ENCODE data around the gene CELSR1.

Gene CELSR1

DNA sequence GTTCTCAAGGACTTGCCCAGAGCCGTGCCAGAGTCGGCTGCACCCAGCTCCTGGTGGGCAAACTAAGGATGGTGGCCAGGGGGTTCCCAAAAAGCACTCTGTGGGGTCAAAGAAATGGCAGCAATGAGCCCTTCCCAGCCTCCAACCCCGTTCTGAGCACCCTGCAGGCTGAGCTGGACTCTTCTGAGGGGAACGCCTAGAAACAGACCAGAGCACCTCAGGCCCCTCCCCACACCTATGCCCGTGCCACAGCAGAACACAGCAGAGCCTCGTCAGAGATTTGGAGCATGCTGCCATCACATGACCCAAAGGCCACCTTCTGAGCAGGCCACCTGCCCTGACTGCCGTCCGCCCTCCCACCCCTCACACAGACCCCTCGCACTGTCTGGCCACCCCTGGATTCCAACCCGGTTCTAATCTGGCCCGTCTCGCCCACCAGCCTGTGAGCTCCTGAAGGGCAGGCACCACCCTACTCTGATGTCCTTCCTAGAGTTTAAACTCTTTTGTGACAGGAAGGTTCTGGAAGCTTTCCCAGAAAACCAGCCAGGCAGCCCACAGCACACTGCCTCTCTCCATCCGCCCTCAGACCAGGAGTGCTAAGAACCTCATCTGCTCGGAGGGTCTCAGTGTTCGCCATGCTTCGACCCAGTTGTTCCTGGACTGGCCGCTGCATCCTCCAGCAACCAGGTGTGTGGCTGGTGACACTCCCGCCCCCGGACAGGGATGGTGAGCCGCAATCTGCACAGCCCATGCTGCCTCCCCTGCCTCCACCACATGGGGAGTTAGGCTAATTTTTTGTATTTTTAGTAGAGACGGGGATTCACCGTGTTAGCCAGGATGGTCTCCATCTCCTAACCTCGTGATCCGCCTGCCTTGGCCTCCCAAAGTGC, 97.6 kb downstream of the CELSR1 start:
- no peak for DNase-seq

DNA sequence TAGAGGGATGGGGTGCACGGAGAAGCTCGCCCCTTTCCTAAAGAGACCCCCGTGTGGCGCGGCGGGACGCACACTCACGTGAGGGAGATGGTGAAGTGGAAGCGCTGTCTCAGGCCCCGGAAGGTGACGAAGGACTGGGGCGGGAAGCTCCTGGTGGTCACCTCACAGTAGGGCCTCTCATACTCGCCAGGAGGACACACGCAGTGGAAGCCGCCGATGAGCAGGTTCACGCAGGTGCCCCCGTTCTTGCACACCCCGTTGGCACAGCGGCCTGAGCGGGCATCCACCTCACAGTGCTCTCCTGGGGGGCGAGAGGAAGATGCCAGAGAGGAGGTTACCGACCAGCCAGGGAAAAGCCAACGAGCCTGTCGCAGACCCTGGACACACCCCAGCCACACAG, 98.3 kb downstream of the CELSR1 start:
- DNase-seq: no peak

DNA sequence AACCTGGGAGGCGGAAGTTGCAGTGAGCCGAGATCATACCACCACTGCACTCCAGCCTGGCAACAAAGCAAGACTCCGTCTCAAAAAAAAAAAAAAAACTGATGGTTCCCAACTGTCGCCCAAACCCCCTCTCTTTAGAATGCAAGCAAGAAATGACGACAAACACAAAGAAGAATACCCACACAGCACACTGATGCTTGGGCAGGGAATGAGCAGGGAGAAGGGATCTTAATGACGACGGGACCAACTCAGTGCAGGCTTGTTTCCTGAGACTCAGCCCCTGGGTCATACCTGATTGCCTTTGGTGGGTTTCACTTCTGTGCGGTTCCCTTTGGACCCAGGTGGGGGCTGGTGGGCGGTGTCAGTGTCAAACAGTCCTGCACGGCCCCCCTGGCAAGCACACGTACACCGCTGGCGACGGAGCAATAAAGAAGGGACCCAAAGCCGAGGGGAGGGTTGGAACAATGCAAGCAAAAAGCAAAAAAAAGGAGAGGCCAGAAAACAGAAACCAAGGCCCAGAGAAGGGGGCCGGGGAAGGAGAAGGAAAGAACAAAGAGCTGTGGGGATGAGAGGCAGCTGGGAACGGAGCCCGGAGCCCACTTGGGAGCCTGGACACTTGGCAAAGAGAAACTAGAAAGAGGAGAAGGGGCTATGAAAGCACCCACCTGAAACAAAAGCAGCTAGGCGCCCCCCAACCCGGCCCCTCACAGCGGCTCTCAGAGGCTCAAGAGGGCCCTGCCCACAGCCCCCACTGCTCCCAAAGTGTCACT, 99.6 kb downstream of the CELSR1 start:
- DNase-seq: no peak

DNA sequence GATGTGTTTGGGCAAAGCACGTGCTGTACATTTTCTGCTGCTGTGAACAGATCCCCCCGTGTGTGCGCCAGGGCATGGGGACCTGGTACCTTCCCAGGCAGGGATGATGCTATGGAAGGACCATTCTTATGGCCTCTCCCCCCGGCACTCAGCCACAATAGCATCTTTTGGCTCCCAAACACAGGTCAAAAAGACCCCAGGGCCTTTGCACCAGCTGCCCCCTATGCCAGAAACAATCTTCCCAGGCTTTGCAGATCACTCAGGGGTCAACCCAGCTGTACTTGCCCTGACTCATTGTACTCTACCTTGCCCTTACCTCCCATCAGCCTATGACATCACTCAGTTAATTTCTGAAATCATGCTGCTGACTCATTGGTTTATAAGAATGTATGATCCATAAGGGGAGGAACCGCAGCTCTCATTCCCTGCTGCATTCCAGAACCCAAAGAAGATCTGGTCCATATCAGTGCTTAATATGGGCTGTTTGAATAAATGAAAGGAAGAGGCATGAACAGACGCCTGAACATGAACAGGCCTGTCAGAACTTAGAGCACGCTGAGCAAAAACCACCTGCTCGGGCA, 100.7 kb downstream of the CELSR1 start:
- no peak for DNase-seq

DNA sequence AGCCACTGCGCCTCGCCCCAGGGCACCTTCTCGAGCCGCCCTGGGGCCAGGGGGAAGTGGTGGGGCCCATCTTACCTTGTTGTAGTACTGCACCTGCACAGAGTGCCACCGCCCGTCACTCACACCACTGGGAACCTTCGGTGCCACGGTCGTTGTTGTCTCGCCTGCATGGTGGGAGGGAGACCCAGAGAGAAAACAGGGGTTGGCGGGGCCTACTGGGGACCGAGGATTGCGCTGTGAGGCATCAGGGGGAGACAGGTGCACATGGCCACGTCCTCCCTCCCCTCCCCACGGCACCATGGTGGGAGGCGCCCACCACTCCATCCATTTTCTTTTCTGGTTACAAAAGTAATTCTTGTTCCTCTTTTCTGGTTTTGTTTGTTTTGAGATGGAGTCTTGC, 104.1 kb downstream of the CELSR1 start:
- DNase-seq: no peak

DNA sequence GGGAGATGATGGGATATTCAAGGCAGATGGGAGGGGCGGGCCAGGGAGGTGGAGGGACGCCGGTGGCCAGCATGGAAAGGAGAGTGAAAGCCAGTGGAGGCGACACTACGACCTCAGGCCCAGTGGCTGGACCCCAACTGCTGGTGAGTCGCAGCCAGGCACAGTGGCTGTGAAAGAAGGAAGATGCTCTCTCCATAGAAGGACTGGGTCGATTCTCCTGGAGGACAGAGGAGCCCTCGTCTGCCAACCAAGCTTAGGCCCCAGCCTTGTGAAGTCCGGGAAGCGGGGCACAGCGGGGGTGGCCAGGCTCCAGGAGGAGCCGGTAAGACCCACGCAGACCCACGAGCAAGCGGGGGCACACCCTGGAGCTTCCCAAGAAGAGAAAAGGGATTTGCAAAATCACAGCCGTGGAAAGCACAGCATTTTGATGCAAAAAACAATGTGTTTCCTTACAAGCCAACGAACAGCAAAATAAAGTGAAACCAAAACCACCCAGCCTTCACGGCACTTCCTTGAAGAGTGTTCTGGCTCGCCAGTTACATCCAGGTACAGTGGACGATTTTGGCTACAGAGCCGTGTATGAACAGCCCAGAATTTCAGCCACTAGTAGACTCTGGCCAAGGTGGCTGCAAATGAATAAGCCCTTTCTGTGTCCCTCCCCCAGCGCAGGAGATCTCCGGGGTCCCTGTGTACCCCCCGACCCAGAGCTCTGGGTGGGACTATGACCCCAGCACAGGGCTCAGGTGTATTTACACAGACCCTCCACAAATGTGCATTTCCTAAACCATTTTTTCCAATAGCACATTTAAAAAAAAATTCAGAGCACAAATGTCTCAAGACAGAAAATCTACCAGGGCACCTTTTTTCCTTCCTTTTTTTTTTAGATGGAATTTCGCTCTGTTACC, 105.0 kb downstream of the CELSR1 start:
- DNase-seq: peak; percentile 40

DNA sequence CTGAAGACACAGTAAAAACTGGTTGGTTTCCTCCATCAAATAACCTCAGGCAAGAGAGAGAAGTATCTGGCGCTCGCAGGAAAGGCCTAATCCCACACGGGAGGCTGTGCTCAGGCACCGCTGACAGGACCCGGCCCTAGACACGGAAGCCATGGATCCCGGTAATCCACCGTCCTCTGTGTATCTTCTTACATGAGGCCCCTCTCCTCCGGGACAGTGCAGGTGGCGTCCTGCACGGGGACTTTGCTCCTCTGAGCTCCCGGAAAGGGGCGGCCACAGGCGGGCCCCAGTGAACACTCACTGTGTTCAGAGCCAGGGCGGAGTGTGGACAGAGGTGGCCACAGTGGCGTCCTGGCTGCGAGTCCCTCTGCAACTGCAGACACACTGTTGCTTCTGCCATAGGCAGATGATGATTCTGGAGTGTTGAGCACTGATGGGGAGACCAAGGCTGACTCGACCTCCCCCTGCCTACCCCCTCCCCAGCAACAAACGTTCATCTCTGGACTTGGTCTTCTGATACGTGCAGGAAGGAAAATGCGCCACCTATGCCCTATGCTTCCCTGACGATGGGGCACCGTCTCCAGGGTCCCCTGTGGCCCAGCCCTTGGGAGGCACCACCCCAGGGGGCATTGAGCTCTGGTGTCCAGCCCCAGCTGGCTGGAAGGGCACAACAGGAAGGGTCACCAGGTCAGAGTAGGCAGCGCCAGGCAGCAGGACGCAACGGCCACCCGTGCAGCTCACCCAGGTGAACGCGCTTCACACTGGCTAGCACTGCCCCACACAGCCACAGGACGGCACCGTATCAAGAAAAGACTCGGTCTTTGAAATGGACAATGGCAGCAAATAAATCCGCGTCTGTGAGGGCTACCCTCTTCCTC, 106.2 kb downstream of the CELSR1 start:
- DNase-seq: no peak

DNA sequence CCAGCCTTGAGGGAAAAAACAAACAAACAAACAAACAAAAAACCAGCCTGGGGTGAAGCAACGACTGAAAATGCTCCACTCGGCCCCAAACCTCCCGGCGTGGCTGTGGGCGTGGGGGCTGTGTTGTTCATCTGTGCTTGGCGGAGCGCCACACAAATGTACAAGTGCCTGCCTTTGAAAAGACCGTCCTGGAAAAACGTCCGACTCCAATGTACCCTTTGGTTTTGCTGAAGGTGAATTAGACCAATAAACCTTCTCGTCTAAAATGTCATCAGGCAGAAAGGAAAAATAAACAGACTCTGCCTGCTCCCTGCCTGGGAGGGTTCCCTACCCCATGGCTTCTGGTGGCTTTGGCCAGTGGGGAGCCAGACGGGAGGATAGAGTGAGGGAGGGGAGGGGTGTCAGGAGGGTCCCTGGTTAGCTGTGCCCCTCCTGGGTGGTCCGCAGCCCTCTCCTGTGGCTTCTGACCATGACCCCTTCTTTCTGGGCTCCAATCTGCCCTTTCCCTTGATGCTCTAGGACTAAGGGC, 108.0 kb downstream of the CELSR1 start:
- no peak for DNase-seq

DNA sequence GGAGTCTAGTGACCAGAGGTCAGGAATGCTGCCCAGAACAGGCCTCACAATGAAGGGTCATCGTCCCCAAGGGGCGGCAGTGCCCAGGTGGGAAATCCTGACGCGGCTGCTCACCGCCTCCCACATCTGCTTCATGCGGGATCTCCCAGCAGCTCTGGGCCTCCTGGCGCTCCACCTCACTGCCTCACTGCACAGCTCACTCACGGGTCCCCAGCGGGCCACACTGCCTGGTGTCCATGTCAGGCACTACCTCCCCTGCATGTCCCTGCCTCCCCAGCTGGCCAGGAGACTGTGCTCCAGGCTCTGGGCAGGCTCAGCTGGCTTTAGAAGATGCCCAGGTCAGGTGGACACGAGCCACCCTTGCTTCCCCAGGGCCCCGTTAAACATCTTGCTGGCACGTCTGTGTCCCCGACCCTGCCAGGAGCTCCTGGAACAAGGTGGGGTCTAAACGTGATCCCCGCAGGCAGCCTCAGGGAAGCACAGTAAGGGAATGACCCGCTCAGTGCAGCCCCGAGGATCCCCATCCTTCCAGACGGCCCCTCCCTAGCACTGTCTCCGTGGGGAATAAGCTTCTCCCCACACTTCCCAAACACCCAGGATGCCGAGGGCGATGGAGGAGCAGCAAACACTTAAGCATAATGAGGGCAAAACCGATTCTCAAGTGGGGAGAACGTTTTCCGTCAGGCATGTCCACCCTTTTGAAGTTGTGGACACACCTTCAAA, 108.7 kb downstream of the CELSR1 start:
- no peak for DNase-seq

DNA sequence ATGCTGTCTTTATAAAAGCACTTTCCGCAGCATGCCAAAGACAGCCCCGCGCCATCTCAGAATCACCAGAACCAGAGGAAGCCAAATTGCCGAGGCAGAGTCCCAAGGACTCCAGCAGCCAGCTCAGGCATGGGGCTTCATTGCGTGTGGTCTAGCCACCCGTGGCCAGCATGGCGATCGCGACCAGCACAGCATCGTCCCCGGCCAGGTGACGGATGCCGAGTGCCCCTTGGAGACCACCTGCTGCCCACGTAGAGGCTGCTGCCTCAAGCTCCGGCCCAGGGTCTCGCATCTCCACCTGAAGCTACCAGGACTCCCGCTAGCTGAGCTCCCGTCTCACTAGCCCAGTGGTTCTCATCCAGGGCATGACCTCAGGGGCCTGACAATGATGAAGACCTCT, 109.2 kb downstream of the CELSR1 start:
- DNase-seq: no peak

DNA sequence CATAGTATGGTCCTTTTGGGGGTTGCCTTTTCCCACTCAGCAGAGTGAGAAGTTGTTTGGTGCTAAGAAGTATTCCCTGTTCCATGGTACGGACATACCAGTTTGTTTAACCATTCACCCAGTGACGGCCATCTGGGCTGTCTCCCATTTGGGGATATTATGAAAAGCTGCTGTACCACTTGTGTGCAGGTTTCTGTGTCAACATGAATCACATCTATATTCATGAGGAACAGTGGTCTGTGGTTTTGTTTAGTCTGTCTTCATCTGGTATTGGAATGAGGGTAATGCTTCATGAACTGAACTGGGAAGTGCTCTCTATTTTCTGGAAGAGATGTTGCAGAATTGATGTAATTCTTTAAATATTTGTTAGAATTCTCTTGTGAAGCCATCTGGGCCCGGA, 112.4 kb downstream of the CELSR1 start:
- no peak for DNase-seq

DNA sequence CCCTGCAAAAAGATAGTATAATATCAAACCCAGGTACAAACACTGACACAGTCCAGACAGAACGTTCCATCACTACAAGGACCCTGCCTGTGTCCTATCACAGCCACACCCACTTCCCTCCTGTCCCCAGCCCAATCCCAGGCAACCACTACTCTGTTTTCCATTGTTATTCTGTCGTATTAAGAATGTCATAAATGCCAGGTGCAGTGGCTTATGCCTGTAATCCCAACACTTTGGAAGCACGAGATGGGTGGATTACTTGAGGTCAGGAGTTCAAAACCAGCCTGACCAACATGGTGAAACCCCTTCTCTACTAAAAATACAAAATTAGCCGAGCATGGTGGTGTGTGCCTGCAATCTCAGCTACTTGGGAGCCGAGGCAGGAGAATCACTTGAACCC, 112.9 kb downstream of the CELSR1 start:
- no peak for DNase-seq

DNA sequence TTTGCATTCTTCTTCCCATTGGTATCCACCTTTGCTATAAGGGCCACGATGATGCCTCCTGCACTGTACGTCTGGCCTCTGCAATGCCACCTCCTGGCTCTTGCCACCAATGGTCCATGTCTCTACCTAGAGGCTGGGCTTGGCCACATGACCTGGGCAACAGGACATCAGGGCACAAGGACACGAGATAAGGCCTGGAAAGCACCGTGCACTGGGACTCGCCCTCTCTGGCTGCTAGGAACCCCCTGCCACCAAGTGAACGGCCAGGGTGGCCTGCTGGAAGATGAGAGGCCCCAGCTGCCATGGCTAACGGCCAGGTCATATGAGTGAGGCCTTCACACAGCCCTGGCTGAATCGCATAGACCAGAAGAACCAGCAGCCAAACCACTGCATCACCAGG, 114.5 kb downstream of the CELSR1 start:
- DNase-seq: no peak

DNA sequence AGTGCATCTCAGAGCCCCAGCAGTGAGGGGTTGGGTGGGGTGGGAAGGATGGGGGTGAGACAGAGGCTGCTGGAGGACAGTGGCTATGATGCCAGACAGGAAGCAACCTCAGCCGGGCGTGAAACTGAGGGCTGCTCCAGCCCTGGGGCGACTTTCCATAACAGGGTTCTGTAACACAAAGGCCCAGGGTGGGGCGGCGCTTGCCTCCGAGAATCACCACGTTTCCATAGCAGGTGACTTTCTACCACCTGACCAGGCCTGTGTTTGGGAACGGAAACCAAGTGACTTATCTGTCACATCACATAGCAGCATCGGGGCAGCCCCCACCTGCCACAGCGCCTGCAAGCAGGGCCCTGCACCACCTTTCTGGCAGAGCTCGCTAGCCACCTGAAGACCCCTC, 116.2 kb downstream of the CELSR1 start:
- no peak for DNase-seq

DNA sequence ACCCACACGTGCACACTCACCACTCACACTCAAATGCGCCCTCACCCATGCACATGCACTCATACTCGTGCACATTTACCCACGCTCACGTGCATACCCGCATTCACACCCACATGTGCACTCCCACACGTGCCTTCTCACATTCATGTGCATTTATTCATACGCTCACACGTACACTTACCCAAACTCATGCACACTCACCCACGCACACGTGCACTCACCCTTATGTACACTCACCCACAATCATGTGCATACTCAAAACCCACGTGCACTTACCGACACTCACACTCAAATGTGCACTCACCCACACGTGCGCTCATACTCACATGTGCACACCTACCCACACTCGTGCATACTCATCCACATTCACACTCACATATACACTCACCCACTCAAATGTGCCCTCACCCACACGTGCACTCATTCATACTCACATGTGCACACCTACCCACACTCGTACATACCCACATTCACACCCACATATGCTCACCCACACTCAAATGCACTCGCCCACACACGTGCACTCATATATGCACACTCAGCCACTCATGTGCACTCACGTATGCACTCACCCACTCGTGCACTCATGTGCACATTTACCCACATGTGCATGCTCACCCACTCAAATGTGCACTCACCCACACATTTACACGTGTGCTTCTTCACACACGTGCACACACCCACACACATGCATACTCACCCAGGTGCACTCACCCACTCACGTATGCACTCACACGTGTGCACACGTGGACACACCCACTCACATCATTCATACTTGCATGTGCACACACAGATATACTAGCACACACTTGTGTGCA, 117.5 kb downstream of the CELSR1 start:
- DNase-seq: no peak

DNA sequence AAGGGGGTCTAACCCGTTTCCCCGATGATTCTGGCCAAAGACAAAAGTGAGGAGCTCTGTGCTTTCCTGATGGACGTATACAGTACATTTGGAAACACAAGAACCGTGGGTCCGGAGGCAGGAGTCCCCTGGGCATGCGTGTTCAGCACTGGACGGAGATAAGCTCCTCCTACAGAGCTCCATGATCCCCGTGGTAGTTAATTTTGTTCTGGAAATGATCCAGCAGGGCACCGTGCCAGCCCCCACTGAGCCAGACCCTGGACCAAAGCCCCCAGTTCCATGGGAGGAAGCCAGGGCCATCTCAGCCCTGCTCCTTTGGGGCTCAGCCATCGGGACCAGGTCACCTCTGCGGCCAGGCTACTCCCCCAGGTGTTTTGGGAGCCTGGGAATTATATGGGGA, 118.6 kb downstream of the CELSR1 start:
- DNase-seq: no peak

DNA sequence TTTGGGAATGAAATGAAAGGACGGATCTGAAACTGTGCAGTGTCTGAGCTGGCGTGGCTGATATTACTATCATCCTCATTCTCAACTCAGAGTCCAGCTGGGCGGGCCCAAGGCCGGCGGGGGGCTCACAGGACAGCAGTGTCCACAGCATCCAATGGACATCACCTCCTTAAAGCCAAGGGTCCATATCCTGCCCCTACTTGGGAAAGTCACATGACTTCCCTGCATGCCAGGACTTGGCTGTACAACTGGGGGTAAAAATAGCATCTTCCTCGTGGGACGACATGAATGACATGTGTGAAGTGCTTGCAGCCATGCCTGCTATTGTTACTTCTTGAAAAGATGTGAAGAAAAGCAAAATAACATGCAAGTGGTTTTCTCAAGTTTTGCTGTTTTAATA, 119.7 kb downstream of the CELSR1 start:
- no peak for DNase-seq

DNA sequence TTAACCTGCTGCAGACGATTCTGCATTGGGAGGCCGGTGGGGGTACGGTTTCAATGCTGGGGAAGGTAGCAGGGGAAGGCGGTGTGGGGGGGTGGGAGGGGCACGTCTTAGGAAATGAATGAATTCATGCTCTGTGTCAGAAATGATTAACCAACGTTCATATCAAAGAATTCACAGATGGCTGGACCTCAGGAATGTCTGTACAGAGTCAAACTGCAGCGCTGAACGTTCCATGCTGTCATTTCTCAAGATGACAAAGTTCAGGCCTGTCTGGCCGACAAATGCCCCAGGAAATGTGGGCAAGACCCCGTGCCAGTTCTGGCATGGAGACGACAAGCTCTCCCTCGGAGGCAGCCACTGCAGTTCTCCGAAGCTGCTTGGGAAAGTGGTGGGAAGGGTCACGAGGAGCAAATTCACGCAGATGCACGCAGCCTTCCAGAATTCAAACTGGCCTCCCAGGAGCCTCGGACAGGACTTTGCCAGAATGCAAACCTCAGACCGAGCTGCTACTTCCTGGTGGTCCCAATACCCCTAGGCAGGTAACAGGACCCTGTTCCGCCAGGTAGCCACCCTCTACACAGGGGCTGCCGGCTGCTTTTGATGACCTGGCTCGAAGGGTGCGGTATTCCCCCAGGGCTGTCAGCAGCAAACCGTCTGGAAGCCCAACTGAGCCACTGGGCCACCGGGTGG, 120.4 kb downstream of the CELSR1 start:
- no peak for DNase-seq

DNA sequence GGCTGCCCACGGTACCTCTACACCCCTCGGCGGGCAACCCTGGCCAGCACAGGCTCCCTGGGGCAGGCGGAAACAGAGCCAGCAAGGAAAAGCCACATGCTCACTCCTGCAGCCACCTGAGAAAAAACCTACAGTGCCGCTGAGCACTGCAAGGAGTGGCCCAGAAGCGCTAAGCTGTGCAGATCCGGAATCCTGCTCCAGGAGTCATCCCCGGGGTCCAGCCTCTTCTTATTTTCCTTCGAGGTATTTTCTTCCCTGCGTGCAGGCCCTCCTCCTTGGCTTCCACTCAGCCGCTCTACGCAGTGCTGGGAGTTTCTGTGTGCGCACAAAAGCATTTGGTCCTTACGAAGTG, 120.9 kb downstream of the CELSR1 start:
- no peak for DNase-seq
